Activated CD8-positive, alpha-beta memory T cell treated with anti-CD3 and anti-CD28 coated beads for 48 hours (primary cell): ENCODE results near the gene MRPL24.
A peak's percentile ranks its signal among the peaks of the same experiment; 100 is the strongest.

Experiments
- DNase-seq, 3 experiments: peaks; one replicate each; pipeline ENCODE4 v3.0.0-alpha.2; 2020; ENCODE audit warnings: low read depth in 2 of 3, low spot score in 2 of 3

Gene MRPL24

DNA sequence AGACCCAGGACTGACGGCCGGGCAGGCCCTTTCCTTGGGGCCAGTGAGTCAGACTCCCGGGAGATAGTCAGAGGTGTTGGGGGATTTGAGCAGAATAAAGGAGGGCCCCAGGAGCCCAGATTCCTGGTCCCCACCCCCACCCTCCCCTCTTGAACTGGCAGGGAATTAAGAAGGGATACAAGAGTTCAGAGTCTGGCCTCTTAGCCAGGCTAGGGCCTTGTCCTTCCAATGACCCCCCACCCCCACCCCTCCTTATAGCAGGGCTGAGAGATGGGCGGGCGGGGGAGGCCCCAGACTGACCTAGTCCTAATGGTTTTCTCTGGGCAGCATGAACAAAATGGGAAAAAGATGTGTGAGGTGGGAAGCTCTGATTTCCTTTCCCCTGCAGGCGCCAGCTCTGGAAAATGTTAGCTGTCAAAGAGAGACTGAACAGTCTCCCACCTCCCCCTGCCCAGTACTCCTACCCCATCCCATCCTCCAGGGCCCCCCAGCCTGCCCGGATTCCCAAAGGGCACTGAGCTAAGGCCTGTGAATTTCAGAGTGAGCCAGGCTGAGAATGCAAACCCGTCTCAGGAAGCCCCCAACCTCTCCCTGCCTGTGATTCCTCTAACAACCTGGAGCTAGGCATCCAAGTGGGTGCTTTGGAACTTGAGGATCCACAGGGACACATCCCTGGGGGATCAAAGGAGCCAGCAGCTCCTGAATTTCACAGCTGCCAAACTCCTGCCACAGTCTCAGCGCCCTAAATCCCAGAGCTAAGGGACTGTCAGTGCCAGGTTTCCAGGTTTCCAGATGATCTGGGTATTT, 29.7 kb downstream of the MRPL24 start:
- DNase-seq: no peak

DNA sequence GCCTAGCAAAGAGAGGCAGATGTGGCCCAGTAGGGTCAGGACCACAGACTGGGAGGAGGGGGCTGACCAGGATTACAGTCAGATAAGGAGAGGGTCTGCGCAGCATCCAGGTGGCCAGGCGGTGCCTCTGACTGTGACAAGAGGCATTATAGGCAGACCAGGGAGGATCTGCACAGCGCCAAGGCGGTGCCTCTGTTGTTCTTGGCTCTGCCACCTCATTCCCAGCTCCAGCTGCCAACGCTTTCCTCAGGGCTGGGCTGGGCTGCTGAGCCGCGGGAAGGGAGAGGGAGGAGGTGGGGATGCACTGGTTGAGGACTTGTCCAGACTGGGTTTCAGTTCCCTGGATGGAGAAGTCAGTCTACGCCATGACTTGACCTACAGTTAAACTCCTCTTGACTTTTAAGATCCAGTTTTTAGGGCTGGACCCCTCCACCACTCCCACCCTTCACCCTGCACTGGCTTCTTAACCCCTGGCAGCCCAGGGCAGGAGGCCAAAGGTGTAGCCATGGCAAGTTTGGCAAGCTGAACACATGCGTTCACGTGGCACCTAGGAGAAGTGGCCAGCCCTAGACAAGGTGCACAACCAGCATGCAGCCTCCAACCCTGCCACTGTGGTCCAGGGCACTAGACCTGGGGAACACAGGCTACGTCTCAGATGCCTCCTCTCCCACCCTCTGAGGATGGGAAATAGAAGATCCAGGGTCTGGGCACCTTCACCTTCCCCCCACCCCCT, 31.0 kb downstream of the MRPL24 start:
- DNase-seq: no peak

DNA sequence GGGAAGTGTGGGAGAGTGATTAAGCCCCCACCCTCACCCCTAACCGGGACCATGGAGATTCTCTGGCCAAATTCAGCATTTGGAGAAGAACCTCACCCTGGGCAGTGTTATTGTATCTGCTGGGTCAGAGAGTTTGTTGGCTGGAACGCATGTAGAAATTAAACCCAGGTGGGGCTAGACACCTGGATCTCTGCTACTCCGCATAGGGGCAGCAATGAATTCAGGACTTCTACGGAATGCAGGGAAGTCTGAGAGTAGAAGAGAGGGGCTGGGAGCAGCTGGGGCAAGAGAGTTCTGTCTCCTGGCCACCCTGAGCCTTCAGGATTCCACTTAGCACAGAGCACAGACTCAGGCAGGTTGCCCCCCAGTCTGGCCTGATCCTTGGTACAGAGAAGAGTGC, 31.9 kb downstream of the MRPL24 start:
- DNase-seq: no peak

DNA sequence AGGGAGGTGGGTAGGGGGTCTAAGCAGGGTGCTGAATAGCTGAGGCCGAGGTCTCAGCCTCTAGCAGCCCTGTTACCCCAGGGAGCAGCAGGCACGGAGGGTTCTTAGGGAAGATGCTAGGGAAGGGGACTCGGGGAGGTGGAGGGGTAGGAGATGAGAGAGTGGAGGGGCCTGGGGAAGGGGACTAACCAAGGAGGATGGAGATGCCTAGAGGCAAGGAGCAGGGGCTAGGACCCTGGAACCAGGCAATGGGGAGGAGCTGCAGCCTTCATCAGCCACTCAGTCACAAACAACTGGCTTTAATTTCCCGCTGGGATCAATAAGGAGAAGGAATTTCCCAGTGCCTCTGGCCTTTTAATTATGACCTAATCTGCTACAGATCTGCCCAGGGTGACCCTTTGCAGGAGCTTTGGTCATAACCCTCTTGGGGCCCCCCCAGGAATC, 32.6 kb downstream of the MRPL24 start:
- DNase-seq: no peak

DNA sequence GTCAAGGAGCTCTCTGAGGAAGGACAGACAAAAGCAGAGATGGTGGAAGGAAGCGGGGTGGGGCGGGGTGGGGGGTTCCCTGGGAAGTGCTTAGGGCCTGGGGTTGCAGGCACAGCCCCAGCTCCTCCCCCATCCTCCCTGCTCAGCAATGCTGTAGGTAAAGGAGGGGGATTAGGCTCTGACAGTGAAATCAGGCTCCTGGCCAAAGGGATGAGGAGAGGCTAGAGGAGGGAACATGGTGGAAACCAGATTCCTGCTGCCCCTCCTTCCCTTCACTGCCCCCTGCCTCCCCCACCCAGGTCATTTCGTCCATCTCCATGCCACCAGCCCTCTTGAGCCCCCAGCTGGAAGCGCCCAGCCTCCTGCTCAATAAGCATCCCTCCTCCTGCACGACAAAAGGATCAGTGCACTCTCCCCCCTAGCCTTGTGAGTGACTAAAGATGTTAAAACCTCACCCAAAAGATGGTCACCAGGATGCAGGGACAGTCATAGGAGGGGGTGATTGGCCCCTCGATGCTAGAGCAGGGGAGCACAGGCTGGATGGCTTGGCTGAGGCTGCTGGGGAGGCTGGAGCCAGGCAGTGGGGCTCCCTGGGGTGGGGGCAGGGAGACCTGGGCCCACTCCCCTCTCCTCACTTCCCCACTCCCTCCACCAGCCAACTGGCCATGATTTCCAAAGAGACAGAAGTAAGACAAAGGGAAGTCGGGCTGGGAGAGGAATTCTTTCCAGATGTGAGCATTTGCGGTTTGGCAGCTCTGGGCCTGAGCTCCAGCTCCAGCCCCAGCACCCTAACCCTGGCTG, 33.3 kb downstream of the MRPL24 start:
- no peak for DNase-seq

DNA sequence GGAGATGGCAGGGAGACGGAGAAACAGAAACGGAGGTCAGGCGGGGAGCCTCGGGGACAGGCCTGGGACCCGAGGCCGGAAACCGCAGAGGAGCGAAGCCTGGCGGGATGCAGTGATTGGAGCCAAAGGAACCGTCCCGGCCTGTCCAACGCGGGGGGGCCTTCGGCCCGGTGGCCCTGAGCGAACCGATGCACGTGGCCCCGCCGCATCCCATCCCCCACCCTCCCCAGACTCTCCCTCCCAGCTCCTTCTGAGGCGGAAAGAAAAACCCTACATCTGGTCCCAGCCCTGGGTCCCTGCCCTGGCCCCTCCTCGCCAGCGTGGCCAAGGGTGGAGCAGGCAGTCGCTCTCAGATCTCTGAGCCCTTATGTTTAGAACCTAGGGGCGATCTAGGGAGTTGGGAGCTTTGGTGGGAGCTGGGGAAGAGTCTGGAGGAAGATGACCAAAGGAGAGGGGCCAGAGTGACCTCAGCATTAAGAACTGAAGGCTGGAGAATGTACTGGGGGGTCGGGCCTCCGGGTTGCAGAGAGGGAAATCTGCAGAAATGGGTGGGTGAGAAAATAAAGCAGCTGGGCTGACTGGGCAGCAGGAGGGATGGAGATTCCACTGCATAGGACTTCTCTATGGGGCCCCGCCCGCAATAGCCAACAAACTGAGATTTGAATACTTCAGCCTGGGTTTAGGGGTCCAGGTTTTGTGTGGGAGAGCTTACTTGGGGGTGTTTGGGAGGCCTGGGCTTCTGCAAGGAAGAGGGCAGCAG, 34.1 kb downstream of the MRPL24 start:
- DNase-seq: no peak

DNA sequence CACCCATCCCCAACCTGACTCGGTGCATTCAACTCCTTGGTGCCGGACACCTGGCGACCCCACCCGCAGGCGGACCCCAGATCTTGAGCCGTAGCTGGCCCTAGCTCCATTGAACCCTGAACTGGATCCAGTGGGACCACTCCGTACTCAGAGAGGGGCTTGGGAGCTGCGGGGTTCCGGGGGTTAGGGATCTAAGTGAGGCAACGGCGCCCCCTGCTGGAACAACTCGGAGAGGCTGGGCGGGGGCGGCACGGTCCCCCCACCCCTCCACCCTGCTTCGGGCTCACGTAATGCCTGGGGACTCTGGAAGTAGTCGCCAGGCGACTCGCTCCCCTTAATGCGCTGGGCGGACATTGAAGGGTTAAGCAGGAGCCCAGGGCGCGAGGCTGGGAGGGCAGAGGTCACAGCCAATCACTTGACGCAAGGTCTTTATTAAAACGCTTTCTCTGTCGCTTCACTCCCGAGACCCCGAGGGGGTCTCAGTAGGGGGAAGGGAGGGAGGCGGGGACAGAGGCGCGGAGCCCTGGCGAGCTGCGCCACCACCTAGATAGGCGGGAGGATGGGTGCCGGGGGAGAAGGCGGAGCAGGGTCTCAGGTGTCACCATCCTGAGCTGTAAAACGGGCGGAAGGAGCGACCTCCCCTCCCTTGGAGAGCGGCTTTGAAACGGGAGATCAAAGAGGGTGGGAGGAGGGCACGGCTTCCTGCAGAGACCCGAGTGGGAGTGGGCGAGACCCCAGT, 34.8 kb downstream of the MRPL24 start:
- peak; percentile 44 to 75 (median 73) for DNase-seq

DNA sequence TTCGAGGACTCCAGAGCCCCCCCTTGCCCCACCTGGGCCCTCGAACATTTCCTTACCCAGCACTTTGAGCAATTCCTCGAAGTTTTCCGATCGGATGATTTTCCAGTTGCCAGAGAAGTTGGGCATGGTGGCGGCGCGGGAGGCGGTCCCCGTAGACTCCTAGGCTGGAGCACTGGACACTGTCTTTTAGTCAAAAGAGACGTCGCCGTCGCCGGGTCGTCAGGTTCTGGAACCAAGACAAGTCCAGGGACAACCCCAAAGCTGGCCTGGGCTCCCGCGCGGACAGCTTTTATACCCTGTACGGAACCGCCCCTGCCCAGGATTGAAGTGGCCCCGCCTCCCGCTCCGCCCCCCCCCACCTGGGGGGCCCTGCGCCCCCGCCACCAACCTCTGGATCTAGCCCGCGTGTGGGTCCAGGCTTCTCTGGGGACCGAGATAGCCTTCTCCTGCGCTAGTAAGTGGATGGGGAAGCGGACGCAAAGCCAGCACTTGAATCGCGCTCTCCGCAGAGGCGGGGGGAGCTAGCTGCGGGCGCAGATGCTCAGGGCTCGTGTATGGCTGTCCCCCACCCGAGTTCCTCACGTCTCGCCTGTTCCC, 35.5 kb downstream of the MRPL24 start, which contains the start of gene CRABP2:
Gene CRABP2 (minus strand): TSS at position 263 of the 597 bp plus-strand sequence. CDS start 137 bp downstream, at position 126.
- no peak for DNase-seq

DNA sequence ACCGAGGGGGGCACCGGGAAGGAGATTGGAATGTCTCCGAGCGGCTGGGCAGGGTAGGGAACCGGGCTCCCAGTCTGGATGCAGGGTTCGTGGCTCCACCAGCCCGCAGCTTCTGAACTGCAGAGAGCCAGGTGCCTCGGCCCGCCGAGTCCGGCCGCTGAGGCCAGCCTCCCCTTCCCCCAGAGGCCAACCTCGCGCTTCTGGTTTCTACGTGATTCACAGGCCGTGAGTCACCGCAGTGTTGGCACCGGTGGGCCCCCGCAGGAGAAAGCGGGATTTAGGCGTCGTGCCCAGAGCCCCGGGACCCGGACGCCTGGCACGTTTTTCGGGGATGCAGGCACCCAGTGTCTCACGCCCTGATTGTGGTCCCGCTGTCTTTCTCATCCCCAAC, 36.0 kb downstream of the MRPL24 start:
- no peak for DNase-seq

DNA sequence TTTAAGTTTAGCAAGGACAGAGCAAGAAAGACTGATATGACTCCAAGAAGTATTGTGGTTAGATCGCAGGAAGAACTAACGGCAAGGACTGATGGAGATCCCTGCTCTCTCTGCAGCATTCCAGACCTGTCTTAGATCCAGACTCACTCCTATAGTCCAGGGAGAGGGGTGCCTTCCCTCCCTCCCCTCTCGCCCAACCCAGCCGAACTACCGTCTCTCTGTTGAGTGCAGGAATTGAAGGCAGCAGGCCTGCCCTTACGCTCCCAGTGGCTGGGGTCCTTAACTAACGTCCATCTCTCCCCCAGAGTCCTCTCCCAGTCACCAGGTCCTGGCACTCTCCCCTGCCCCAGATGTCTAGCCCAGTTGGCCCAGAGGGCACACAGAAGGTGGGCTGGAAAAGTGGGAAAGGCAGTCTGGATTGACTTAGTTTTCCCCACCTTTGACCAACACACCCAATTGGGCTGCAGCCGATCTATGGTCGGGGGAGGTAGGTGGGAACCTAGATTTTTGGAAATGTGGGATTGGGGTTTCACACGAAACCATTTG, 36.6 kb downstream of the MRPL24 start:
- no peak for DNase-seq

DNA sequence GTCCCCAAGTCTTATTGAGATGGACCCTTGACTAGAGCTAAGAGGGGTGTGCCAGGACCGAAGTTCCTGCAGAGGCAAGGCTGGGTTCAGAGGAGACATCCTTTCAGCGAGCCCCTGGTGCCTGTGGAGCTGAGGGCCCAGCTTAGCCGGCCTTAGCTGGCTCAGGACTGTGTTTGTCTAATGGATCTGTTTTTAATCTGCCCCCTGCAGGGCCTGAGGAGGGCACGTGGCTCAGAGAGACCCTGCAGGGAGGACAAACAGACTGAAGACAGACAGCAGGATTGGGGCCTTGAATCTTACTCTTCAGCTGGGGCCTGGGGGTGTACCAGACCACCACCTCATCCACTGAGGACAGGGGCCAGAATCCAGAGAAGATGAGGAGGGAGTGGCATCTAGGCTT, 37.1 kb downstream of the MRPL24 start:
- DNase-seq: no peak

DNA sequence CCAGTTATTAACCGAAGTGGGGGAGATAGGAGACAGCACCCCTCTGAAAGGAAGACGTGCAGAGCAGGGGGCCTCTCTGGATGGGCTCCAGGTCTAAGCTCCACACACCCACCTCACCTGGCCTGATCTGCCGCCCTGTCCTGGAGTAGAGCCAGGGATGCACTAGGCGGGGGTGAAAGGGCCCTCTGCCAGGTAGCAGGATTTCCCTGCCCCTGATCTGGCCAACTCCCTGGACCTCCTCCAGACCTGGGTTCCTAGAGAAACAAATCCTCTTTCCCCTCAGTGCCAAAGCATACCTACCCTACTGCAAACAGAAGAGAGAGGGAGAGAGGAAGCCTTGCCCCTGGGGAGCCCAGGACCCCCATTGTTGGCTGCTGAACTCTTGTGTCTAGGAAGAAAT, 37.6 kb downstream of the MRPL24 start:
- DNase-seq: no peak

DNA sequence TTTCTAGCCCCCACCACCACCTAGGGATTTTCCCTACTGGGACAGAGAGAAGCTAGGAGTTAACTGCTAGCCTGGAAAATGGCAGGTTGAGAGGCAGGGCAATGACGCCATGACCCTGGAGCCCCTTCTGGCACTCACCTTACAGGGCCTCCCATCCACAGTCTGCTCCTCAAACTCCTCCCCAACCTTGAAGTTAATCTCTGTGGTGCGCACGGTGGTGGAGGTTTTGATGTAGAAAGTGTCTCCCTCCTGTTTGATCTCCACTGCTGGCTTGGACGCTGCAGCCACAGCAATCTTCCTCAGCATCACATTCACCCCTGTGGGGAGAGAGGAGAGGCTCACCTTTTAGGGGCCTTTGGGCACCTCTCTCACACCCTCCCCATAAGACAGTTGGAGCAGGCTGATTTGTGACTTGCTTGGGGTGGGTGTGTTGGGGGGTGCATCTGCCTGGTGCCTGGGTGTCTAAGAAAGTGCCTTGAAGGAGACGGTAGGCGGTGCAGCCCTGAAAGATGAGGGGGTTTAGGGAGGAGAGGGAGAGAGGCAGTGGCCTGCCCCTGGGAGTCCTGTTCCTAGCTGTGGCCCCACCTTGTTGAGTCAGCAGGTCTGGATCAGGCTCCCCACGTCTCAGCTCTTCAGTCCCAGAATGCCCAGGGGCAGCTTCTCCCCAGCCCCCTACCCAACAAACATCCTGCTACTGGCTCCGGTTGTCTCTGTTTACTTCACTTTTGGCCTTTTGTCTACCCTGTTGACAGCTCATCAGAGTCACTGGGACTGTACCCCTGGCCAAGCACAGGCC, 40.0 kb downstream of the MRPL24 start:
- DNase-seq: no peak

DNA sequence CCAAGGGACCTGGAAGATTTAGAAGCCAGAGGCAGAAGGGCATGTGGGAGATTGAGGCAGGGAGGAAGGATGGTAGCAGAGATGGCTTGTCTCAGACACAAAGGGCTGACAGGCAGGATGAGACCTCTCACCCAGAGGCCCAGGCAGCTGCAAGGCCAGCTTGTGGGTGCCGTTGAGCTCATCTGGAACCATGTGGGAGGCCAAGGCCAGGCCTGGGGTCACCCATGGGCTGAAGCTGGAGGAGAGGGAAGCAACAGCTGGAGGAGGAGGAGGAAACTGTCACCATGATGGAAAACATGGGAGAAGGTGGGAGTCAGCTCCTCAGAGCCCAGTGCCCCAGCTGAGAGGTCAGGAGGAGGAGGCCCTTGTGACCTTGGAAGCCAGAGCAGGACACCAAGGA, 41.9 kb downstream of the MRPL24 start:
- DNase-seq: no peak

DNA sequence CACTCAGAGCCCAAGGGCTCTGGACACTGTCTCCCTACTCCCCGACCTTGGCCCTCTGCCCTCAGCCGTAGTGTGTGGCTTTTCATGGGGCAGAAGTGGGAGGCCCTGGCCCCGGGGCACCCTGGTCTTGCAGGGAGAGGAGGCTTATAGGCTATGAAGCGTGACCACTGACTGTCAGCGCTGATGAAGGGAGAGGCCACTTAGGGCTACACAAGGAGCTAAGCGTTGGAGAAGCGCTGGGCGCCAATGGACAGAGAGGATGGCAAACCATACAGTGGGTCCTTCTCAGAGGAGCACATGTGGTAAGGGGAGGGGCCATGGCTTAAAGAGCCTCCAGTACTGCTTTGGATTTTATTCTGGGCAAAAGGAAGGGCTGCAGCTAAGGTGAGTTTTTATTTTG, 43.4 kb downstream of the MRPL24 start:
- no peak for DNase-seq

DNA sequence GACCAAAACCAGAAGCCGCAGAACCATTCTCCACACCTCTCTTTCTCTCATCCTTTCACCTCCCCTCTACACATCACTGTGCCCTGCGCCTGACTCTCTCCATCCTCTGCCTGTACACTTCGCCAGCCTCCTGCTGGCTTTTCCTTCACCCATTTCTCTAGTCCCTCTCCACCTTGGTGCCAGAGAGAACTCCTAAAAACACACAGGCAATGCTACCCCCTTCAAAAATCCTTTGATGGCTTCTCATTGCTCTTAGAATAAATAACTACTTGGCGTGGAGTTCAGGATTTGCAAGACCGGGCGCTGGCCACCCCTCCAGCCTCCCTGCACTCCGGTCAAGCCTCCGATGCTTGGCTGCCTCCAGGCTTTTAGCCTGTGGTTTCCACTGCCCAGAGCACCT, 44.1 kb downstream of the MRPL24 start:
- DNase-seq: no peak

DNA sequence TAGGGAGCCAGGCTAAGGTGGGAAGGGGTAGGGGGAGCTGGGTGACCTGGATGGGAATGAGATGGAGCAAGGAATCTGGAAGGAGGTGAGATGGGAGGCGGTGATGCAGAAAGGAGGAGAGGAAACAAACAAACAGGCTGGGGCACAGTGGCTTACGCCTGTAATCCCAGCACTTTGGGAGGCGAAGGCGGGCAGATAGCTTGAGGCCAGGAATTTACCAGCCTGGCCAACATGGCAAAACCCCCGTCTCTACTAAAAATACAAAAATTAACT, 46.3 kb downstream of the MRPL24 start:
- no peak for DNase-seq

DNA sequence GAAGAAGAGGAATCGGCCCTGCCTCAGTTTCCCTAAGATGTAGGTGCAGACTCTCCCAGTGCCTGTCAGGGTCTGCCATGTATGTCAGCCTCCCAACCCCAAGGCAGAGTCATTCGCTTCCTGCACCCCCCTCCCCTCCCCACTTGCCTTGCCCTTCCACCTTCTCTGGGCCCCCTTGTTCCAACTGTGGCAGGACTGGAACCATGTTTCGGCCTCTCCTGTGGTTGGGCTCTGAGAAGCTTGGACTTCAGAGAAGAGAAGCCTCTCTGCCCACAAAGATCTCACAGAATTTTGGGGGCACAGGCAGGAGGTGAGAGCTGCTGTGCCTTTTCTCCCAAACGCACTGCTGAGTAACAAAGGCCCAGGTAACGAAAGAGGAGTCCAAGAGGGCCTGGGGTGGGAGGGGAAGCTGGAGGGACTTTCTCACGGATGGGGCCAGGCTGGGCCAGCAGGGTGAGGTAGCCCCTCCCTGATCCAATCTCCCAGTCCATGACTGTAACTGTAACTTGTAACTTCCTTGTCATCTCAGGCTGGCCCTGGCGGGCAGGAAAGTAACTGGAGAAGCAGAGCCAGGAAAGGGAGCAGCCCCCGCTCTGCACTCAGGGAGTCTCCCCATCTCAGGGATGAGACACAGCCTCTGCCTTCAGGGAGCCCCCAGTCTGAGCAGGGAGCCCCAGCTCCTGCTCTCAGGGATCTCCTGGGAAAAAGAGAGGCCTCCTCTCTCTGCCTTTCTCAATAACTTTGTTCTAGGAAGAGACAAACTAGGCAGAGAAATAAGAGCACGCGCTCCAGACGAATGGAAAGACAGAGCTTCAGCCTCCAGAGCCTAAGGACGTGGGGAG, 46.8 kb downstream of the MRPL24 start:
- DNase-seq: no peak
